Chondrocyte (in vitro differentiated cells): ENCODE results near the gene CCL20. TPM values are rescaled to one million over a fixed set of nuclear protein-coding genes. Genes with fewer than 3 reads are reported as not detected.

Experiments used
- DNase-seq: peaks from one replicate; pipeline ENCODE4 v3.0.0; 2021; ENCODE audit warnings: mixed read lengths, low spot score
- H3K27ac Mint-ChIP-seq: one replicate; pipeline ENCODE4 v1.8.0; 2021; ENCODE audit warnings: mild to moderate bottlenecking, moderate library complexity, mixed read lengths; ENCODE audit not compliant: unreplicated experiment
- H3K27me3 Mint-ChIP-seq: 2 replicates; pipeline ENCODE4 v1.8.0; 2021; ENCODE audit warnings: low read depth, mixed read lengths
- H3K36me3 Mint-ChIP-seq: 2 replicates; pipeline ENCODE4 v1.8.0; 2021; ENCODE audit warnings: low read depth, mixed read lengths
- H3K4me1 Mint-ChIP-seq: 2 replicates; pipeline ENCODE4 v1.8.0; 2021; ENCODE audit warnings: low read depth, mild to moderate bottlenecking, mixed read lengths
- H3K4me3 Mint-ChIP-seq: one replicate; pipeline ENCODE4 v1.8.0; 2021; ENCODE audit warnings: mild to moderate bottlenecking, moderate library complexity, mixed read lengths; ENCODE audit not compliant: unreplicated experiment
- H3K9me3 Mint-ChIP-seq: 2 replicates; pipeline ENCODE4 v1.8.0; 2021; ENCODE audit warnings: low read depth, mixed read lengths
- CTCF ChIP-seq: fragments of 200-600 bp; sonication (generic); IDR thresholded peaks from 2 replicates; pipeline ENCODE4 v1.5.0; 2021; ENCODE audit warnings: antibody characterized with exemption, mild to moderate bottlenecking, moderate library complexity
- total RNA-seq: library from RNA; stranded (reverse); gene quantifications from 3 replicates; pipeline ENCODE4 v1.2.1, GENCODE V29; 2021

The CCL20 gene
- total RNA-seq, 1 donor from 2014 or later = 0.45 TPM

GRCh38 chr2:227772932-227773331 lies 40.7 kb upstream of the CCL20 start:
- TF ChIP-seq CTCF = no peak
- H3K4me3 Mint-ChIP-seq = no peak overlapping the region
- H3K36me3 Mint-ChIP-seq = no peaks in the 10 kb centered on the region
- H3K27me3 Mint-ChIP-seq = no peaks in the 10 kb centered on the region
- H3K9me3 Mint-ChIP-seq = no peaks in the 10 kb centered on the region
- no peak for DNase-seq
- no peak overlapping the region for H3K27ac Mint-ChIP-seq
- H3K4me1 Mint-ChIP-seq = no peaks in the 10 kb centered on the region

GRCh38 chr2:227774011-227774624 lies 39.5 kb upstream of the CCL20 start:
- Mint-ChIP-seq H3K9me3 (no peaks in the 10 kb centered on the region), H3K36me3 (no peaks in the 10 kb centered on the region), H3K27ac (no peak overlapping the region), H3K4me1 (no peaks in the 10 kb centered on the region), H3K4me3 (no peak overlapping the region), H3K27me3 (peaks cover 1% of the 10 kb centered on the region)
- peak; percentile 37 for TF ChIP-seq CTCF
- DNase-seq = no peak

- H3K27ac Mint-ChIP-seq = no peak overlapping the region
- H3K4me3 Mint-ChIP-seq = no peak overlapping the region
- H3K4me1 Mint-ChIP-seq = no peaks in the 10 kb centered on the region
- no peak for DNase-seq
- no peak for TF ChIP-seq CTCF
- H3K36me3 Mint-ChIP-seq = no peaks in the 10 kb centered on the region
- H3K9me3 Mint-ChIP-seq = no peaks in the 10 kb centered on the region
- H3K27me3 Mint-ChIP-seq = peaks cover 1% of the 10 kb centered on the region
These were observed 38.5 kb upstream of the CCL20 start for GRCh38 chr2:227774895-227775842.

GRCh38 chr2:227780981-227781615 lies 32.5 kb upstream of the CCL20 start:
- H3K27ac Mint-ChIP-seq = no peak overlapping the region

More at GRCh38 chr2:227780981-227781615, 32.5 kb upstream of the CCL20 start:
- Mint-ChIP-seq H3K4me1 (no peaks in the 10 kb centered on the region), H3K27me3 (peaks cover 1% of the 10 kb centered on the region), H3K4me3 (no peak overlapping the region), H3K36me3 (no peaks in the 10 kb centered on the region), H3K9me3 (no peaks in the 10 kb centered on the region)
- no peak for TF ChIP-seq CTCF
- no peak for DNase-seq
